ENCODE data around the gene TAS2R41.

The TAS2R41 gene

DNA sequence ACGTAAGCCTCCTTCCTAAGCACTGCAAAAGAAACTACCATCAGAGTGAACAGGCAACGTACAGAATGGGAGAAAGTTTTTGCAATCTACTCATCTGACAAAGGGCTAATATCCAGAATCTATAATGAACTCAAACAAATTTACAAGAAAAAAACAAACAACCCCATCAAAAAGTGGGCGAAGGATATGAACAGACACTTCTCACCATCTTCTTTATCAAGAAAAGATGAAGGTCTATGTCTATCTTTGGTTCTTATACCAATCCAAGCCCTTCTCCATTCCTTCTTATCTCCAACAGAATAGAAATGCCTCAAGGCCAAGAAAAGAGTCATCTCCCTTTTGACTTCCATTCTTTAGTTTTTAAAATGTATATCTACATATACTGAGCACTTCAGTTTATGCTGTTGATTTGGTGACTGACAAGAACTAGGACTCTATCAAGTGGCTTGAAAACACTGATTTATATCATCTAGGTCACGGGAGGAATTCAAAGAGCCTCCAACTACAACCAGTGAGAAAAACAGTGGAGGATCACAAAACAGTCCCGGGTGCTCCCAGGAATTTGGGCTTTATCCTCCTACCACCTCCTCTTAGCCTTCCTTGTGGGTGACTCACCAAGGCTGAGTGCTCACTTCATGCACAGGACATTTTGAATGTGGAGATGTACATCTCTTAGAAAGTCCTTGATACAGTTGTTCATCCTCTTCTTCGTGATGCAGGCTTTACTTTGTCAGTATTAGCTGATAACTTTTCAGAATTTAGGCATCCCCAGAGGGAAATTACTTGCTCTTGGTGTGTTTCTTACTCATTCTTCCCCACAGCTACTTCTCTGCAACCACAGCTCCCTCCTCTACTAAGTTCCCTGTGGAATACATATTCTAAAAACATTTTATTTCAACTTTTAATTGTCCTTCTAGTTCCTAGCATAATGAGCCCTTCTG is 15.4 kb downstream of the TAS2R41 start:
- no CpG with 5 or more reads among the region's 6 CpGs for WGBS (ENCODE audit: insufficient coverage, insufficient read length)
- Histone ChIP-seq H3K4me3 (ENCODE audit: low read length) (no peak overlapping the region), H3K27ac (ENCODE audit: low read length) (no peak overlapping the region), H3K36me3 (ENCODE audit: control insufficient read depth, insufficient read depth, low read length) (0 out of 2 replicates have a peak, but pooled peaks cover 3% of the 10 kb centered on the region), H3K9me3 (ENCODE audit: control insufficient read depth, insufficient read depth, low read length) (no peaks in the 10 kb centered on the region), H3K27me3 (ENCODE audit: control insufficient read depth, insufficient read depth, low read length) (no peaks in the 10 kb centered on the region), H3K4me1 (ENCODE audit: control insufficient read depth, insufficient read depth, low read length) (peaks cover 2% of the 10 kb centered on the region; the same call in 1 of the 2 replicates)
- DNase-seq (ENCODE audit: low read depth, low spot score), result no peak

GRCh38 chr7:143493751-143494150 is 16.1 kb downstream of the TAS2R41 start:
- H3K4me1 ChIP-seq (ENCODE audit: control insufficient read depth, insufficient read depth, low read length), result peaks cover 2% of the 10 kb centered on the region; the same call in 1 of the 2 replicates
- WGBS (ENCODE audit: insufficient coverage, insufficient read length), result no CpG with 5 or more reads among the region's 1 CpG
- H3K27ac ChIP-seq (ENCODE audit: low read length), result no peak overlapping the region

GRCh38 chr7:143494622-143495021 is 16.9 kb downstream of the TAS2R41 start:
- Histone ChIP-seq H3K4me1 (ENCODE audit: control insufficient read depth, insufficient read depth, low read length) (peaks cover 2% of the 10 kb centered on the region; the same call in 1 of the 2 replicates), H3K4me3 (ENCODE audit: low read length) (no peak overlapping the region), H3K27me3 (ENCODE audit: control insufficient read depth, insufficient read depth, low read length) (no peaks in the 10 kb centered on the region), H3K9me3 (ENCODE audit: control insufficient read depth, insufficient read depth, low read length) (no peaks in the 10 kb centered on the region), H3K36me3 (ENCODE audit: control insufficient read depth, insufficient read depth, low read length) (no peaks in the 10 kb centered on the region), H3K27ac (ENCODE audit: low read length) (no peak overlapping the region)
- WGBS (ENCODE audit: insufficient coverage, insufficient read length), result no CpG with 5 or more reads among the region's 1 CpG
- no peak for DNase-seq (ENCODE audit: low read depth, low spot score)

More at GRCh38 chr7:143493751-143494150, 16.1 kb downstream of the TAS2R41 start:
- DNase-seq (ENCODE audit: low read depth, low spot score), result no peak
- Histone ChIP-seq H3K9me3 (ENCODE audit: control insufficient read depth, insufficient read depth, low read length) (no peaks in the 10 kb centered on the region), H3K4me3 (ENCODE audit: low read length) (no peak overlapping the region), H3K36me3 (ENCODE audit: control insufficient read depth, insufficient read depth, low read length) (0 out of 2 replicates have a peak, but pooled peaks cover under 1% of the 10 kb centered on the region), H3K27me3 (ENCODE audit: control insufficient read depth, insufficient read depth, low read length) (no peaks in the 10 kb centered on the region)

DNA sequence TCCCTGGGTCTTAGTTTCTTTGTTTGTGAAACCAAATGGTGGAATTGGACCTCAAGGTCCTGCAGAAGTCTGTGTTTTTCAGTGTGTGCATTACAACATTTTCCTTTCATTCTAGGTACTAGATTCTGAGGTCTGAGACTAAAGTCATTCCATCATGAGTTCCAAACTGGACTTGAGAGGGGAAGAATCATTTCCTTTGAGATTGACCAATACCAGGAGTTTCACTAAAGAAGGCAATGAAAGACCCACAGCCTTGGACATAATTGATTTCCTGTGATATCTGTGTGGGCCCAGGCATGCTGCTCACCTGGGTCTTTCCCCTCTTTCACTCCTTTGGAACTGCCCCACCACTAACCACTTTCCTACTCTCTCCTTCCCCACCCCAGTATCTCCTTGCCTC is 18.2 kb downstream of the TAS2R41 start:
- no peak overlapping the region for H3K27ac ChIP-seq (ENCODE audit: low read length)
- no peaks in the 10 kb centered on the region for H3K36me3 ChIP-seq (ENCODE audit: control insufficient read depth, insufficient read depth, low read length)
- no peak for DNase-seq (ENCODE audit: low read depth, low spot score)
- H3K4me3 ChIP-seq (ENCODE audit: low read length), result no peak overlapping the region
- H3K27me3 ChIP-seq (ENCODE audit: control insufficient read depth, insufficient read depth, low read length), result no peaks in the 10 kb centered on the region
- H3K4me1 ChIP-seq (ENCODE audit: control insufficient read depth, insufficient read depth, low read length), result peaks cover 2% of the 10 kb centered on the region; the same call in 1 of the 2 replicates
- H3K9me3 ChIP-seq (ENCODE audit: control insufficient read depth, insufficient read depth, low read length), result no peaks in the 10 kb centered on the region

DNA sequence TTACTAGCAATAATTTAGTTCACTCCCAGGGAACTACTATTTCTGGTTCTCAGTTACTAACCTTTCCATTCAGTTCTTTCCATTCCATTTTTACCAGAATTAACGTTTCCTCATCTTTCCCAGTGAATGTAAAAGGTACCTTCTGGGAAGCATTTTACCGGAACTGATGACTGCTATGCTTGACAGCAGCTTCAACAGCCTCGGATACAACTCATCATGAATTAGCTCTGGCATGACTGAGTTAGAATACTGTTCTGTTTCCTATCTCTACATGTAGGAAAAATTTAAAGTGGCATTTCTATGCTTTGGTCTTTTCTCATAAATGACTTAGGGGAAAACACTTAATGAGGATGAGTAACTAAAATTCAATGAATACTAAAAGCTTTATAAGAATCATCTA is 18.6 kb downstream of the TAS2R41 start:
- H3K36me3 ChIP-seq (ENCODE audit: control insufficient read depth, insufficient read depth, low read length), result no peaks in the 10 kb centered on the region
- H3K9me3 ChIP-seq (ENCODE audit: control insufficient read depth, insufficient read depth, low read length), result no peaks in the 10 kb centered on the region
- no peaks in the 10 kb centered on the region for H3K27me3 ChIP-seq (ENCODE audit: control insufficient read depth, insufficient read depth, low read length)
- H3K4me1 ChIP-seq (ENCODE audit: control insufficient read depth, insufficient read depth, low read length), result peaks cover 2% of the 10 kb centered on the region; the same call in 1 of the 2 replicates
- WGBS (ENCODE audit: insufficient coverage, insufficient read length), result no CpG with 5 or more reads among the region's 3 CpGs
- no peak overlapping the region for H3K27ac ChIP-seq (ENCODE audit: low read length)
- H3K4me3 ChIP-seq (ENCODE audit: low read length), result no peak overlapping the region
- no peak for DNase-seq (ENCODE audit: low read depth, low spot score)

DNA sequence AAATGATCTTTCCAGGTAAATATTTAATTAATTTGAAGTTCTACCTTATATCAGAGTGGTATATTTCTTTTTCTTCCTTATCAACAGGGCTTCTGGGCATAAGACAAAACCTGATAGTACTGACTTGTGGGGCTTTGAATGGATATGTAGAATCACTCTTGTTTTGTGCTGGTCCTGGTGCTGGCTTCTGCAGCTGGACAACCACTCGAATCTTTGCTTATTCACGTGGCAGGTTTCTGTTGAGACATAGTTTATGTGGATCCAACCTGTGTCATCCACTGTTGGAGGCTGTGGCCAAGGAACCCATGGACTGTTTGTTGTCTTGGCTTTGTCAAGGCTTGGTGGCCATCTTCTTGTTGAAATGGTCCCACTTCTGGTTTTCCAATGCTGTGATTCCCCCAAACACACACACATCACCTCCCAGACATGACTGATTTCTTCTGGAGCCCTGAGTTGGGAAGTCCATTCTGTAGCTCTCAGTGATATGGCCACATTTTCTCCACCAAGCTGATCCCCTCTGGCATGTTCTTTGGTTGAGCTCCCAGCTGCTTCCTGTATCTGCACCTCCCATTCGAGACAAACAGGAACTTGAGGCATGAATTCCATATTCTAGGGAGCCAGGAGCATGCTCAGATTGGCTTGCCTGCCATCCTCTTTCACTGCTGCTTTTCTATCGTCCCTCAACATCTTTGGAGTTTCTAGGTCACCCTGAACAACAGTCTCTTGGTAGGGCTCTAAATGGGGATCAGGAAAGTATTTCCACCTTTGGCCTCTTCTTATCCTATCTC is 19.5 kb downstream of the TAS2R41 start:
- Histone ChIP-seq H3K4me3 (ENCODE audit: low read length) (no peak overlapping the region), H3K27ac (ENCODE audit: low read length) (no peak overlapping the region), H3K36me3 (ENCODE audit: control insufficient read depth, insufficient read depth, low read length) (no peaks in the 10 kb centered on the region), H3K27me3 (ENCODE audit: control insufficient read depth, insufficient read depth, low read length) (no peaks in the 10 kb centered on the region), H3K9me3 (ENCODE audit: control insufficient read depth, insufficient read depth, low read length) (no peaks in the 10 kb centered on the region), H3K4me1 (ENCODE audit: control insufficient read depth, insufficient read depth, low read length) (peaks cover 2% of the 10 kb centered on the region; the same call in 1 of the 2 replicates)
- DNase-seq (ENCODE audit: low read depth, low spot score), result no peak
- no CpG with 5 or more reads among the region's 4 CpGs for WGBS (ENCODE audit: insufficient coverage, insufficient read length)

GRCh38 chr7:143499246-143499645 is 21.6 kb downstream of the TAS2R41 start:
- H3K27me3 ChIP-seq (ENCODE audit: control insufficient read depth, insufficient read depth, low read length), result no peaks in the 10 kb centered on the region
- WGBS (ENCODE audit: insufficient coverage, insufficient read length), result no CpG with 5 or more reads among the region's 2 CpGs
- DNase-seq (ENCODE audit: low read depth, low spot score), result no peak
- no peak overlapping the region for H3K4me3 ChIP-seq (ENCODE audit: low read length)
- peaks cover 2% of the 10 kb centered on the region; the same call in 1 of the 2 replicates for H3K4me1 ChIP-seq (ENCODE audit: control insufficient read depth, insufficient read depth, low read length)
- no peaks in the 10 kb centered on the region for H3K9me3 ChIP-seq (ENCODE audit: control insufficient read depth, insufficient read depth, low read length)
- H3K27ac ChIP-seq (ENCODE audit: low read length), result no peak overlapping the region
- H3K36me3 ChIP-seq (ENCODE audit: control insufficient read depth, insufficient read depth, low read length), result no peaks in the 10 kb centered on the region

- Histone ChIP-seq H3K27me3 (ENCODE audit: control insufficient read depth, insufficient read depth, low read length) (no peaks in the 10 kb centered on the region), H3K4me1 (ENCODE audit: control insufficient read depth, insufficient read depth, low read length) (no peaks in the 10 kb centered on the region)
Observed at GRCh38 chr7:143499743-143500348, 22.2 kb downstream of the TAS2R41 start.

DNA sequence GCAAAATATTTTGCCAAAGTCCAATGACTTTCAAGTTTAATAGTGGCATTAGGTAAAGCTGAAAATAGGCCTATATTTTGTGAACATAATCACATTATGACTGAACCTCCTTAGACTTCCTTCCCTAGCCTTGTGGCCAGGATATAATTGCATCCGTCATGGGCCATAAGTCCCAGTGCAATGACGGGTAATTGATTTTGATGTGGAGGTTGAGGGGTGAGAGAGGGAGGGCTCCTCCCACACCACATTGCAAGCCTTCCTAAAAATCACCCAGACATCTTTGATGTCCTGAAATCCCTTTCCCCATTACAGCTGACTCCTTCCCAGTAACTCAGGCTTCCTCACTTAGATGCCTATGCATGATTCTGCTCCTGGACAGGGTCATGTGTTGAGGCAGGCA is 25.6 kb downstream of the TAS2R41 start:
- WGBS (ENCODE audit: insufficient coverage, insufficient read length), result no CpG with 5 or more reads among the region's 2 CpGs
- no peaks in the 10 kb centered on the region for H3K27me3 ChIP-seq (ENCODE audit: control insufficient read depth, insufficient read depth, low read length)
- H3K4me3 ChIP-seq (ENCODE audit: low read length), result no peak overlapping the region
- no peak overlapping the region for H3K27ac ChIP-seq (ENCODE audit: low read length)
- H3K9me3 ChIP-seq (ENCODE audit: control insufficient read depth, insufficient read depth, low read length), result no peaks in the 10 kb centered on the region
- no peaks in the 10 kb centered on the region for H3K4me1 ChIP-seq (ENCODE audit: control insufficient read depth, insufficient read depth, low read length)
- H3K36me3 ChIP-seq (ENCODE audit: control insufficient read depth, insufficient read depth, low read length), result no peaks in the 10 kb centered on the region
- DNase-seq (ENCODE audit: low read depth, low spot score), result no peak

More at GRCh38 chr7:143499743-143500348, 22.2 kb downstream of the TAS2R41 start:
- H3K27ac ChIP-seq (ENCODE audit: low read length), result no peak overlapping the region
- DNase-seq (ENCODE audit: low read depth, low spot score), result no peak
- H3K9me3 ChIP-seq (ENCODE audit: control insufficient read depth, insufficient read depth, low read length), result no peaks in the 10 kb centered on the region
- no peaks in the 10 kb centered on the region for H3K36me3 ChIP-seq (ENCODE audit: control insufficient read depth, insufficient read depth, low read length)
- WGBS (ENCODE audit: insufficient coverage, insufficient read length), result no CpG with 5 or more reads among the region's 8 CpGs
- H3K4me3 ChIP-seq (ENCODE audit: low read length), result no peak overlapping the region

Data from iPS DF 6.9 (cell line).